Activated T-helper 2 cell treated with anti-CD3 and anti-CD28 coated beads, Interferon-gamma antibody, Interleukin-2, Interleukin-4, amounts not matched to agents 10 μg/mL and 5 μg/mL and 100 μg/mL, durations not matched to agents 14 hours and 24 hours and 36 hours (primary cell): ENCODE data around the gene FBXO10. TPM values are rescaled to one million over a fixed set of nuclear protein-coding genes. Genes with fewer than 3 reads are reported as not detected.
A peak's percentile ranks its signal among the peaks of the same experiment; 100 is the strongest.
"Not testable (repeated sequence)": the region's sequence is repeated elsewhere in the genome, so short reads cannot be mapped to it uniquely, and the experiment has no call there.

Experiments used
- DNase-seq: peaks from one replicate; pipeline ENCODE4 v3.0.0; 2021; ENCODE audit warnings: low spot score
- H3K27ac Mint-ChIP-seq: one replicate; pipeline ENCODE4 v1.8.0; 2021; ENCODE audit warnings: mixed read lengths
- H3K27me3 Mint-ChIP-seq: one replicate; pipeline ENCODE4 v1.8.0; 2021; ENCODE audit warnings: low read depth, mixed read lengths
- H3K36me3 Mint-ChIP-seq: one replicate; pipeline ENCODE4 v1.8.0; 2021; ENCODE audit warnings: low read depth, mixed read lengths
- H3K4me1 Mint-ChIP-seq: one replicate; pipeline ENCODE4 v1.8.0; 2021; ENCODE audit warnings: low read depth, mixed read lengths
- H3K4me3 Mint-ChIP-seq: one replicate; pipeline ENCODE4 v1.8.0; 2021; ENCODE audit warnings: low read depth, mild to moderate bottlenecking, moderate library complexity, mixed read lengths
- H3K9me3 Mint-ChIP-seq: one replicate; pipeline ENCODE4 v1.8.0; 2021; ENCODE audit warnings: mixed read lengths
- intact Hi-C: fragments of 100-400 bp; cut with micrococcal nuclease; formaldehyde crosslinking; loops from one replicate; pipeline ENCODE4 v1.15.1; 2023
- total RNA-seq: library from RNA; stranded (reverse); gene quantifications from 2 replicates; pipeline ENCODE4 v1.2.3, GENCODE V29; 2022

FBXO10 gene
- total RNA-seq, 1 donor from 2014 or later = 2.4 TPM

DNA sequence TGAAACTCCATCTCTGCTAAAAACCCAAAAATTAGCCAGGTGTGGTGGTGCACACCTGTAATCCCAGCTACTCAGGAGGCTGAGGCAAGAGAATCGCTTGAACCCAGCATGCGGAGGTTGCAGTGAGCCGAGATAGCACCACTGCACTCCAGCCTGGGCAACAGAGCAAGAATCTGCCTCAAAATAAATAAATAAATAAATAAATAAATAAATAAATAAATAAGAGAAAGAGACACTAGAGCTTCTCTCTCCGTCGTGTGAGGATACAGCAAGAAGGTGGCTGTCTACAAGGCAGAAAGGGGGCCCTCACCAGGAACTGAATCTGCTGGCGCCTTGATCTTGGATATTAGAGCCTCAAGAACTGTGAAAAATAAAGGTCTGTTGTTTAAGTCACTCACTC lies 102.2 kb downstream of the FBXO10 start:
- H3K4me1 Mint-ChIP-seq, H3K36me3 Mint-ChIP-seq, H3K4me3 Mint-ChIP-seq, DNase-seq, intact Hi-C loops, H3K27ac Mint-ChIP-seq: not testable (repeated sequence)
- Mint-ChIP-seq H3K27me3 (peaks cover 20% of the 10 kb centered on the region), H3K9me3 (peaks cover 11% of the 10 kb centered on the region)

DNA sequence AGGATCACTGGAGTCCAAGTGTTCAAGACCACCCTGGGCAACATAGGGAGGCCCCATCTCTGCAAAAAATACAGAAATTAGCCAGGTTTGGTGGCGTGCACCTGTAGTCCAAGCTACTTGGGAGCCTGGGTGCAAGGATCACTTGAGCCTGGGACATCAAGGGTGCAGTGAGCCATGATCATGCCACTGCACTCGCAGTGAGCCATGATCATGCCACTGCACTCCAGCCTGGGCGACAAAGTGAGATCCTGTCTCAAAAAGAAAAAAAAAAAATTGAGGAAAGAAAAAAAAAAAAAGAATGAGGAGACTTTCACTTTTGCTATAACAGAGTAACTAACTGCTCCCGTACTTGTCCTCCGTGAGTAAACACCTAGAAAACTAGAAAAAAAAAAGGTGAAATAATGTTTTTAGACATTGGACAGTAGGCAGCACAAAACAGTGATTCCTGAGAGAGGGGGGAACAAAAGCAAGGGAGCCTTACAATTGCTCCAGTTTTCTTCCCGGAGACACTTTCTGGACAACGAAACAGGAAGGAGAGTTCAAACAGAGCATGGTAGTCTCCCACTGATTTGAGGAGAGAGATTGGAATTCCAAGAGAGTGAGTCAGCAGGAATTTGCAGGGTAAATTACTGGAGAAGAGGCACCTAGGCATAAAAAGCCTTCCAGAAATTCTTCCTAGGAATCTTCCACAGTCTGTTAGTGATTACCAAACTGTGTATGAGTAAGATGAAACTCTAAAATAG lies 104.1 kb downstream of the FBXO10 start:
- Mint-ChIP-seq H3K4me1 (peaks cover 9% of the 10 kb centered on the region), H3K9me3 (peaks cover 11% of the 10 kb centered on the region), H3K36me3 (peaks cover 6% of the 10 kb centered on the region), H3K4me3 (peak overlapping the region; percentile 72), H3K27ac (peak overlapping the region; percentile 18), H3K27me3 (peaks cover 3% of the 10 kb centered on the region)
- DNase-seq = no peak
- intact Hi-C loops = no loop called here

DNA sequence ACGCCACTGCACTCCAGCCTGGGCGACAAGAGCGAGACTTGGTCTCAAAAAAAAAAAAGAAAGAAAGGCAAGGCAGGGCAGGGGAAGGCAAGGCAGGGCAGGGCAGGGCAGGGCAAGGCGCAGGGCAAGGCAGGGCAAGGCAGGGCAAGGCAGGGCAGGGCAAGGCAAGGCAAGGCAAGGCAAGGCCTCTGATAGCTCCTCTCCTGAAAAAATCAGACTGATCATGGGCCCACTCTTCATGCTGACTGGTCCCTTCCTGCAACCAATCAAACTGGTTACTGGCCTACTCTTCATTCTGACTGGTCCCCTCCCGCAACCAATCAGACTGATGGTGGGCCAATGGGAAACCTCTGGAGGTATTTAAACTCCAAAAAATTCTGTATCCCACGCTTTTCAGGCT lies 107.6 kb downstream of the FBXO10 start:
- no peak for DNase-seq
- Mint-ChIP-seq H3K36me3 (peaks cover 5% of the 10 kb centered on the region), H3K27ac (no peak overlapping the region), H3K4me3 (no peak overlapping the region), H3K27me3 (no peaks in the 10 kb centered on the region), H3K4me1 (peaks cover 22% of the 10 kb centered on the region), H3K9me3 (peaks cover 2% of the 10 kb centered on the region)
- intact Hi-C loops = loop anchor here (5.0 to 10.0 kb wide), 4 partner anchors 124 to 1064 kb away; partner anchors contain the start of genes EXOSC3, RNF38, SLC25A51 and TOMM5

DNA sequence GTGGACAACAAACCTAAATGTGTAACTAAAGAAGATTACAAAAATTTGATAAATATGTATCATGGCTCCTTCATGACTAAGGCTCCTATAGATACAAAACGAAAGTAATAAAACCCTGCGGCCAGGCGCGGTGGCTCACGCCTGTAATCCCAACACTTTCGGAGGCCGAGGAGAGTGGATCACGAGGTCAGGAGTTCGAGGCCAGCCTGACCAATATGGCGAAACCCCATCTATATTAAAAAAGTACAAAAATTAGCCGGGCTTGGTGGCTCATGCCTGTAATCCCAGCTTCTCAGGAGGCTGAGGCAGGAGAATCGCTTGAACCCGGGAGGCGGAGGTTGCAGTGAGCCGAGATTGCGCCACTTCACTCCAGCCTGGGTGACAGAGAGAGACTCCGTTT lies 108.7 kb downstream of the FBXO10 start:
- H3K27me3 Mint-ChIP-seq = not testable (repeated sequence)
- intact Hi-C loops = loop anchor here (5.0 to 10.0 kb wide), 4 partner anchors 125 to 1063 kb away; partner anchors contain the start of genes EXOSC3, RNF38, SLC25A51 and TOMM5

DNA sequence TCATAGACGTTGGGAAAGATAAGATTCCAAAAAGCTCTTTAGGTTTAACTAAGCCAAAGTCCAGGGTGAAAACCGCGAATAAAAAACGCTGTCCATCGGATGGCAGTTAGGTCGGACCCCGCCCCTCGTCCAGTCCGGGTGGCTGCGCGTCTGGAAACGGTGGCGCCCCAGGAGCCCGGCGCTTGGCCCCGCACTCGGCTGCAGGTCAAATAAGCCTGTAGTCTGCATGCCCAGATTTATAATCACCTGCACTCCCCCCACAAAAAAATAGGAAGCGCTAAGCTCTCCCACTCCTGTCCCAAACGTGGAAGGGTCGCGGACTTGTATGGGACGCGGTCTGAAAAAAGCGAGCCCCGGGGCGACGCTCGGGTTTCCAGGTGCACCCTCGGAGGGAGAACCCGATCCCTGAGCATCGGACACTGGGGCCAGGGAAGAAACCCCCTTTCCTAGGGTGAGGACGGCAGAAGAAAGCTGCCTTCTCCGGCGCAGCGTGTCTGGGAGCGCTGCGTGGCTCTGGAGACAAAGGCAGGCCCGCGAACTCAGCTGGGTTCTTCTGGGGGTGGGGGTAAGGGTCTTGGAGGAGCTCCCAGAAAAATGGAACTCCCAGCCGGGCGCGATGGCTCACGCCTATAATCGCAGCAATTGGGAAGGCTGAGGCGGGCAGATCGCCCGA lies 110.0 kb downstream of the FBXO10 start:
- intact Hi-C loops = loop anchor here (5.0 to 10.0 kb wide), 4 partner anchors 126 to 1061 kb away; partner anchors contain the start of genes EXOSC3, RNF38, SLC25A51 and TOMM5
- H3K4me3 Mint-ChIP-seq = peak overlapping the region; percentile 96
- peak overlapping the region; percentile 99 for H3K27ac Mint-ChIP-seq
- no peaks in the 10 kb centered on the region for H3K27me3 Mint-ChIP-seq
- H3K9me3 Mint-ChIP-seq = no peaks in the 10 kb centered on the region
- H3K4me1 Mint-ChIP-seq = peaks cover 25% of the 10 kb centered on the region
- no peak for DNase-seq
- H3K36me3 Mint-ChIP-seq = peaks cover 10% of the 10 kb centered on the region

More for the DNA sequence above, 108.7 kb downstream of the FBXO10 start:
- Mint-ChIP-seq H3K36me3 (peaks cover 10% of the 10 kb centered on the region), H3K4me1 (peaks cover 30% of the 10 kb centered on the region)
- not testable (repeated sequence) for H3K27ac Mint-ChIP-seq, H3K9me3 Mint-ChIP-seq, DNase-seq, H3K4me3 Mint-ChIP-seq

DNA sequence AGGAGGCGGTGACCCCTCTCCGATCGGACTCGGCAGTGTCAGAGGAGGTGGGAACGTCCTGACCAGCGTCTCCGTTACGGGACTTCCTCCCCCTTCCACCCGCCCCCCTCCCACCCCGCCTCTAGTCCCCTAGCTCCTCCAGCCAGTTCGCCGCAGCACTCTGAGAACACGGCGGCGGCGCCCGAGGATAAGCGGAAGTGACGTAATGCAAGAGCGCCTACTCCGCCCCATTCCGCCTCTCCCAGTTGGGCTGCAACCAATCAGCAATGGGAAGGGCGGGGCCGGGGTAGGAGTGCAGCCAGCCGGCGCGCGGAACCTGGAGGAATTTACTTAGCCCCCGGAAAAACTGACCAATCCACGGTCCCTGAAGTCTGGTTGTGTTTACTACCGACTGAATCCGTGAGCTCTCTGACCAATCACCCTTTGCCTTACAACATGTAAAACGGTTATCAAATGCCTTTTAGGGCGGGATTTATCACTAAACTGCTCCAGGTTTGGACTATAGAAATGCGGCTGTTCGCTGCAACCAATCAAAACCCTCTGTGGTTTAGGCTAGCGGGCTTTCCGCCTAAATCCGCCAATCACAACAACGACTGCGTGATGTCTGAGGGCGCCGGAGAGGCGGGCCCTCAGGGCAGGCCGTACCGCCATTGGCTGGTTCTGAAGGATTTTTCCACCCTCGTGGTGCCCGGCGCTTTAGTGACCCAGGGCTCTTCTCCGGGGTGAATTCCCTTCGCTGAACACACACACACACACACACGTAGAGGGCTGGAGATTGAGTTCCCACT lies 110.7 kb downstream of the FBXO10 start, which contains the start of gene ZBTB5:
TSS of gene ZBTB5 (minus strand) at position 202 of the 788 bp plus-strand sequence. CDS start 22,899 bp downstream, outside the sequence.
- intact Hi-C loops = loop anchor here (1.0 to 10.0 kb wide), 7 partner anchors 20 to 1061 kb away; partner anchors contain the start of genes EXOSC3, GRHPR, POLR1E and RNF38
- Mint-ChIP-seq H3K9me3 (no peaks in the 10 kb centered on the region), H3K27me3 (no peaks in the 10 kb centered on the region), H3K4me3 (peak within 1 kb of the TSS; percentile 96), H3K36me3 (peaks cover 13% of the 10 kb centered on the region), H3K27ac (peak within 1 kb of the TSS; percentile 99), H3K4me1 (peaks cover 25% of the 10 kb centered on the region)
- peak; percentile 98 for DNase-seq

DNA sequence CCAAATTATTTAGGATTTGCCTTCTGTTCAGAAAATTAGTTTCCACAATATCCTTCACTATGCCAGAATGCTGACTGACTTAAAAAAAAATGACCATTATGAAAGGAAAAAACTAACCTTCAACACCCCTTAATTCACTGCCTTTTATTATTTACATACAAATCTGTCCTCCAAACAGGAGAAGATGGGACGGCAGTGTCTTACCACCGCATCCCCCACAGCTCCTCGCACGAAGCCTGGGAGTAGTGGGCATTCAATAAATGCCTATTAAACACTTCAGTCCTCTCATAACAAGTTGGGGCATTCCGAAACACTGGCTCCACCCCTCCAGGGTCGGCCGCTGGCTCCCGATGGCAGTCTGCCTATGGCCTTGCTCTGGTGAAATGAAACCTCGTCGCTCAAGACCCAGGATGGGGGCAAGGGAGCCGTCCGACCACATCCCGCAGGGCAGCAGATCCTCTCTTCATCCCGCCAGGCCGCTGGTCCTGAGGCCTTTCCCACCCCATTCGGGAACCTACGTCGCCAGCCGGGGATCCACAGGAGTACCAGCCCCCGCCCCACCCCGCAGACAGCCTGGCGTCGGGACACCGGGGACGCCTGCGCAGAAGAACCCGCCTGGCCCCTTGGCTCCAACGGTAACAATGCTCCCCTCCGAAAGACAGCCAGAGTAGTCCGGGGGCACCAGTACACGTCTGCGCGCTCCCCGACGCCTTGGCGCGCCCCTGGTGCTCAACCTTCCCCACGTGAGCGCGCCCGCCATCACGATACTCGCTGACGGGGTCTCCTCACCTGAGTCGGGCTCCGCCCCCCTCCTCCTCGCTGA lies 111.5 kb downstream of the FBXO10 start:
- Mint-ChIP-seq H3K9me3 (no peaks in the 10 kb centered on the region), H3K4me3 (peak overlapping the region; percentile 96), H3K27ac (peak overlapping the region; percentile 99)

DNA sequence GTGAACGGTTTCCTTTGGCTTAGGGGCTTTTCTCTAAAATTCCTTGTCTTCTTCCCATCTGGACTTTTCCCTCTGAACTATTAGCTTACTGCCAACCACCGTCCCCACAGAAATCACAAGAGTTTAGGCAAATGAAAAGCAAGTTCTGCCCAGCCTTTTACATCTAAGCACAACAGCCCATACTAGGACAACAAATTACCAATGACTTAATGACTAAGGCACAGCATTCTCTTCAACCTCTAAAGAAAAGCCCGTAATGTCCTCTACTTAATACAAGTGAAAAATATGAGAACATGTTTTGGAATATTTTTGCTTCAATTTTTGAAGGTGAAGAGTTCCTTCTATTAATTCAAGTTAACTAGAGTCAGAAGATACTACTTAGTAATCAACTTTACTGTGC lies 112.2 kb downstream of the FBXO10 start:
- no peak for DNase-seq
- intact Hi-C loops = loop anchor here (10.0 kb wide), 2 partner anchors 321 to 1059 kb away; partner anchors contain the start of genes EXOSC3 and RNF38
- no peaks in the 10 kb centered on the region for H3K27me3 Mint-ChIP-seq
- peak overlapping the region; percentile 96 for H3K4me3 Mint-ChIP-seq
- H3K9me3 Mint-ChIP-seq = no peaks in the 10 kb centered on the region
- H3K4me1 Mint-ChIP-seq = peaks cover 25% of the 10 kb centered on the region
- H3K27ac Mint-ChIP-seq = peak overlapping the region; percentile 21
- peaks cover 13% of the 10 kb centered on the region for H3K36me3 Mint-ChIP-seq

More for the DNA sequence above, 111.5 kb downstream of the FBXO10 start:
- intact Hi-C loops = loop anchor here (1.0 to 10.0 kb wide), 7 partner anchors 21 to 1060 kb away; partner anchors contain the start of genes EXOSC3, GRHPR, POLR1E and RNF38
- no peaks in the 10 kb centered on the region for H3K27me3 Mint-ChIP-seq
- peaks cover 25% of the 10 kb centered on the region for H3K4me1 Mint-ChIP-seq
- peak; percentile 65 for DNase-seq
- peaks cover 13% of the 10 kb centered on the region for H3K36me3 Mint-ChIP-seq

Other genes starting within 250 kb of the FBXO10 start
- 75.4 and 77.4 TPM in 2 replicates for gene GRHPR, start 153.7 kb downstream of the FBXO10 start, total RNA-seq
- gene ZBTB5, start 110.9 kb downstream of the FBXO10 start, total RNA-seq = 10.6 and 11.0 TPM in 2 replicates
- gene POLR1E, start 90.4 kb downstream of the FBXO10 start, total RNA-seq = 48.0 and 49.4 TPM in 2 replicates
- 153 and 155 TPM in 2 replicates for gene TOMM5, start 16.2 kb upstream of the FBXO10 start, total RNA-seq
- gene FRMPD1, start 74.6 kb upstream of the FBXO10 start, total RNA-seq = not detected in 2 replicates
- 11.8 and 12.1 TPM in 2 replicates for gene TRMT10B, start 177.4 kb upstream of the FBXO10 start, total RNA-seq
- gene EXOSC3, start 208.7 kb upstream of the FBXO10 start, total RNA-seq = 85.8 and 86.3 TPM in 2 replicates
- 17.4 and 18.4 TPM in 2 replicates for gene DCAF10, start 224.4 kb upstream of the FBXO10 start, total RNA-seq